ENCODE results near the gene GUF1. TPM values are rescaled to one million over a fixed set of nuclear protein-coding genes. Genes with fewer than 3 reads are reported as not detected.

The GUF1 gene
- total and polyA plus RNA-seq, 2 of the 13 experiments (the other 11 are each of a cell fraction or from before 2014, with no cell fraction given), result 10.3 to 24.6 TPM

Other genes with a start within 250 kb of the GUF1 start
- gene KCTD8, start 229.6 kb upstream of the GUF1 start, total RNA-seq (2016; rRNA removed; fragmentation: Illumina TruSeq; extraction: Trizol), result not detected in 2 replicates
- gene KCTD8, start 229.6 kb upstream of the GUF1 start, polyA plus RNA-seq (2011; rRNA removed), result not detected in 2 replicates
- not detected in 2 replicates for gene YIPF7, start 26.8 kb upstream of the GUF1 start, total RNA-seq (2016; rRNA removed; fragmentation: Illumina TruSeq; extraction: Trizol)
- 0.12 TPM in 1 of 2 replicates, not detected in the other for gene YIPF7, start 26.8 kb upstream of the GUF1 start, polyA plus RNA-seq (2011; rRNA removed)
- gene GNPDA2, start 48.1 kb downstream of the GUF1 start, total RNA-seq (2016; rRNA removed; fragmentation: Illumina TruSeq; extraction: Trizol), result 9.0 and 11.5 TPM in 2 replicates
- 4.2 and 5.4 TPM in 2 replicates for gene GNPDA2, start 48.1 kb downstream of the GUF1 start, polyA plus RNA-seq (2011; rRNA removed)

Measured in HepG2 (cell line).